Measurements from ENCODE around the gene REN.

- TF ChIP-seq ZFX (IDR thresholded peaks at IDR 0.05; ENCODE audit: borderline replicate concordance) (no peak), CTCF (IDR thresholded peaks at IDR 0.05) (no peak)
These were observed 61.0 kb downstream of the REN start for GRCh38 chr1:204105131-204105515.

All from 22Rv1 (cell line).